Ectodermal cell (in vitro differentiated cells): Measurements from ENCODE around the gene RAB23.

ENCODE experiments used
- H3K27ac ChIP-seq: 2 replicates; pipeline ENCODE4 v1.7.0; 2013; ENCODE audit warnings: mild to moderate bottlenecking, low read depth, low read length; ENCODE audit not compliant: insufficient read depth, poor library complexity, severe bottlenecking
- H3K27me3 ChIP-seq: 2 replicates; pipeline ENCODE4 v1.7.0; 2013; ENCODE audit warnings: mild to moderate bottlenecking, low read length; ENCODE audit not compliant: insufficient read depth, control insufficient read depth, poor library complexity, severe bottlenecking
- H3K36me3 ChIP-seq: one replicate; pipeline ENCODE4 v1.7.0; 2013; ENCODE audit warnings: low read length; ENCODE audit not compliant: control insufficient read depth, insufficient read depth
- H3K4me1 ChIP-seq: one replicate; pipeline ENCODE4 v1.7.0; 2013; ENCODE audit warnings: low read length; ENCODE audit not compliant: control insufficient read depth, insufficient read depth
- H3K4me3 ChIP-seq: 2 replicates; pipeline ENCODE4 v1.7.0; 2013; ENCODE audit warnings: low read depth, low read length, control low read depth; ENCODE audit not compliant: insufficient read depth
- H3K9me3 ChIP-seq: 2 replicates; pipeline ENCODE4 v1.7.0; 2013; ENCODE audit warnings: mild to moderate bottlenecking, low read length, moderate library complexity; ENCODE audit not compliant: control insufficient read depth
- WGBS, 2 experiments: methylation state at CpG; one replicate each; pipeline ENCODE4 v1.1.7; 2013; ENCODE audit warnings: missing lambda C conversion rate in 2 of 2; 5-methylcytosine and 5-hydroxymethylcytosine counted together

RAB23 gene

DNA sequence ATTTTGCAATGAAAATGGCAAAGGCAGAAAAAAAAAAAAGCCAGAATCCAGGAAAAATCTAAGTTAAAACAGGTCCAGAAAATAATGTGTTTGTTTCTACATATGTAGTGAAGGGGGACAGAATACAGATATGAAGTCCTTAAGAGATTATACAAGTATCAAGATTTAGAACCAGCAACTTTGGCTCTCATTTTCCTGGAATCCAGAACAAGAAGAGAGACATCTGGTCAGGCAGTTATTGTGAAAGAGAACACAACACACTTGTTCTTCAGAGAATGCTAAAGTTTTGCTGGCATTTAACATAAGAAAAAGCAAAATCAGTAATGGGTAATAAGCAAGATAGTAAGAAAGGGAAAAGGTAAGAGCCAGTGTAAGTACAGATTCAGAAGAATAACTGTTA, 28.9 kb downstream of the RAB23 start:
- Histone ChIP-seq H3K4me1 (no peaks in the 10 kb centered on the region), H3K27ac (no peak overlapping the region), H3K36me3 (peaks cover 18% of the 10 kb centered on the region), H3K27me3 (no peaks in the 10 kb centered on the region), H3K9me3 (no peaks in the 10 kb centered on the region), H3K4me3 (no peak overlapping the region)

DNA sequence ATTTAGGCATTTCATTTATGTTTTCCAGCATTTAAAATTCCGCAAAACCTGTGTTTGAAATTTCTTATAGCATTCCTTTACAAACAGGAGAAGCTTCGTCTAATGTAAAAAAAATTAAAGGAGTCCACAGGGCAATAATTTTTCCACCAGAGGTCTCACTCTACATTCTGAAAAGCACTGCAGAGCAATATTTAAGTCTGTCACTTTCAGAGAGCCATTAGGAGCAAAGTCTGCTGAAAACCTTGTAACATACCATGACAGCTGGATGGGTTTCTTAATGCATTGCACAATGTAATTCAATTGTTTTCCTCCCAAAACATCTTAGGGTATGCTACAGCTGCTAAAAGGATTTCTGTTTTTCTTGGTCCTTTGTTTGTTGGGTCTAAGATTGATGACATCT, 32.0 kb downstream of the RAB23 start:
- Histone ChIP-seq H3K36me3 (peaks cover 18% of the 10 kb centered on the region), H3K4me1 (no peaks in the 10 kb centered on the region), H3K27me3 (no peaks in the 10 kb centered on the region), H3K9me3 (no peaks in the 10 kb centered on the region), H3K4me3 (no peak overlapping the region), H3K27ac (no peak overlapping the region)
- 78 to 98% methylated on average over 2 of the region's 2 CpGs for WGBS, 2 experiments

DNA sequence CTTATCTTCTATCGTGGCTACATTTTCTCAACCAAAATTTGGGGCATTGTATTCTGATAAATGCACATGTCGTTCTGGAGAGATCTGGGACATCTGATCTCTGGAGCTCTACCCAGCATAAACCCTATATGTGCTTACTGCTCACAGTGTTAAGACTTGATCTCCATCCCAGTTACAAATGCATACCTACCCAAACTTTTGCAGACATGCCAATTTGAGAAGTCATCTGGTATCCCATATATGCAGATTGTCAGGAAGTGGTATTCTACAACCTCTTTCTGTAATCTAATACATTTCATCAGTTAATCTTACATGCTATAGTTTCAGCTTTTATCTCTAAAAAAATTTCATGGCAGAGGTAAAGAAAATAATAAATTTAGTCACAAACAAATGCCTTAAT, 38.8 kb downstream of the RAB23 start:
- no peak overlapping the region for H3K4me3 ChIP-seq
- no peaks in the 10 kb centered on the region for H3K9me3 ChIP-seq
- no peaks in the 10 kb centered on the region for H3K27me3 ChIP-seq
- no peak overlapping the region for H3K27ac ChIP-seq
- H3K4me1 ChIP-seq: no peaks in the 10 kb centered on the region
- H3K36me3 ChIP-seq: no peaks in the 10 kb centered on the region
- WGBS, 2 experiments: 92 to 95% methylated on average over 2 of the region's 2 CpGs

DNA sequence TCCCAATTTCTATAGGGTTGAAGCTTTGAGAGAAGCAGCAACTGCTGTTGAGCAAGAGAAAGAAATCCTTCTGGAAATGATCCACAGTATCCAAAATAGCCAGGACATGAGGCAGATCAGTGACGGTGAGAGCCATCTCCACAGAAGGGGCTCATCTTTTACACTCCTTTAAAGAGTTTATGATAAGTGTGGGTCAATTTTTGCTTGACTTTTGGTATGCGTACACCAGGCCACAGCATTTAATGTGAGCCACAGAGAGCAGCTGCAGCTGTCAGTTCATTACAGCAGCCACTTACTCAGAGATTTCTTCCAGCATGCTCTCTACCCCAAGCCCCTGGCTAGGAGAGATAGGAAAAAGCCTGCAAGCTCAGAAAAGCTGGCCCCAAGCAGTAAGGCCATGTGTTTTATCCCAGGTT, 40.1 kb downstream of the RAB23 start:
- no peaks in the 10 kb centered on the region for H3K4me1 ChIP-seq
- no peaks in the 10 kb centered on the region for H3K9me3 ChIP-seq
- H3K27ac ChIP-seq: no peak overlapping the region
- no peak overlapping the region for H3K4me3 ChIP-seq
- H3K27me3 ChIP-seq: no peaks in the 10 kb centered on the region
- no peaks in the 10 kb centered on the region for H3K36me3 ChIP-seq
- 91 to 92% methylated on average over 2 of the region's 2 CpGs for WGBS, 2 experiments

DNA sequence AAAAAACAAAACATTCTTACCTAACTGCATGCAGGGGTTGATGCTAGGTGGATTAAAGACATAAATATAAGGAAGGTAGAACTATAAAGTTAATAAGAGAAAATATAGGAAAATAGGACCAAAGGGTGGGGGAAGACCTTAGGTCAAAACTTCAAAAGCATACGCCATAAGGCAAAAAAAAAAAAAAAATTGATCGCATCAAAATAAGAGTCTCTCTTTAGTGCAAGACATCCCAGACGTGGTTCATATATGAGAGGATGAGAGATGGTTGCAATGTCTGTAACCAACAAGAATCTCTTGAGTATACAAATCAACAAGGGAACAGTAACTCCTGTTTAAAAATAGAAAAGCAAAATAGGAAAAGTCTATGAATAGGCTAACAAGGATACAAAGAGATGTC, 41.5 kb downstream of the RAB23 start:
- WGBS, 2 experiments: 97 to 100% methylated on average over 3 of the region's 3 CpGs
- Histone ChIP-seq H3K27me3 (no peaks in the 10 kb centered on the region), H3K9me3 (no peaks in the 10 kb centered on the region), H3K4me1 (no peaks in the 10 kb centered on the region), H3K27ac (no peak overlapping the region), H3K4me3 (no peak overlapping the region), H3K36me3 (no peaks in the 10 kb centered on the region)

DNA sequence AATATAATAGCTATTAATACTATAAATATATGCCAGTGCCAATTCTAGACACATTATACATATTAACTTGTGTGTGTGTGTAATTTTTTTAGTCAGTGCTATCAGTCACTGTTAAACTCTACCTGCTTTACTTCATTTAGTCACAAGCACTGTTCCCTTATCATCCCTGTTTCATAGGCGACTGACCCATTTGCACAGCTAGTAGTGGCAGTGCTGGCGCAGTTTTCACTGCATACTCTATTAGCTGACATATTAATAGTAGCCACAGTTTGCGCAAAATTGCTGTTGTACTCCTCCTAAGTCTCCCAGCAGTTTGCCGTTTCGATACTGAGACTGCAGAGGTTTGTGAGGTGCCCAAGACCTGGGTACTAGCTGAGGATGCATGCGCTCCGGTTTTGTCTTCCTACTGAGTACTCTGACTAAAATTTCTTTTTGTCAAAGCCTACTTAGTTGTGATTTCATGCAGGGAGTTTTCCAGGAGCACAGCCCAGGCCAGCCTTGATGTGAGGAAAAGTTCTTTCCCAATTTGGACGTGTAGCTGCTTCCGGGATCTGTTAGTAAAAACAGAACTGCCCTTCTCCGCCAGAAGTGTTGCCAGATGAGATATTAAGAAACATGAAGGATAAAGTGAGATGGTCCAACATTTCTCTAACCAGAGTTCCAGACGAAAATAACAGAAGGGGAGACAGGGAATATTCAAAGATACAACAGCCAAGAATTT, 44.4 kb downstream of the RAB23 start:
- no peaks in the 10 kb centered on the region for H3K4me1 ChIP-seq
- H3K36me3 ChIP-seq: no peaks in the 10 kb centered on the region
- H3K4me3 ChIP-seq: no peak overlapping the region
- 94 to 96% methylated on average over 11 of the region's 11 CpGs for WGBS, 2 experiments
- peaks cover 15% of the 10 kb centered on the region for H3K27me3 ChIP-seq
- no peaks in the 10 kb centered on the region for H3K9me3 ChIP-seq
- no peak overlapping the region for H3K27ac ChIP-seq

DNA sequence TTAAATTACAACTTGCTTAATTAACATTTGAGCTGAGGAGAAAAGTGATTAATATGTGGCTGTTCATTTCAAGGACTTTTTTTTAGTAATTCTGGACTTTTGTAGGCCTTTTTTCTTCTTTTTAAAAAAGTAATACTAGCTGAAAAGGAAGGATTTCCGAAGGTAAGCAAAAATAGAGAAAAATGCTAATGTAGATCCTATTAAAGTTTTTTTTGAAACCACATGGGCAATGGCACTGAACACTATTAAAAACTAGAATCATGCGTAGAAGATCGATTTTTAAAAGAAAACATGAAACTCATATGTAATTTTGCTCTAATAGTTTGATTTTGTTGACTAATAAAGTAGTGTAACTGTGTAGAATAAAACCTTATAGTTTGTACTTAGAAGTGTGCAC, 47.6 kb downstream of the RAB23 start:
- no peaks in the 10 kb centered on the region for H3K36me3 ChIP-seq
- peaks cover 15% of the 10 kb centered on the region for H3K27me3 ChIP-seq
- 71 to 78% methylated on average over 3 of the region's 3 CpGs for WGBS, 2 experiments
- no peak overlapping the region for H3K4me3 ChIP-seq
- no peak overlapping the region for H3K27ac ChIP-seq
- H3K4me1 ChIP-seq: no peaks in the 10 kb centered on the region
- H3K9me3 ChIP-seq: no peaks in the 10 kb centered on the region

DNA sequence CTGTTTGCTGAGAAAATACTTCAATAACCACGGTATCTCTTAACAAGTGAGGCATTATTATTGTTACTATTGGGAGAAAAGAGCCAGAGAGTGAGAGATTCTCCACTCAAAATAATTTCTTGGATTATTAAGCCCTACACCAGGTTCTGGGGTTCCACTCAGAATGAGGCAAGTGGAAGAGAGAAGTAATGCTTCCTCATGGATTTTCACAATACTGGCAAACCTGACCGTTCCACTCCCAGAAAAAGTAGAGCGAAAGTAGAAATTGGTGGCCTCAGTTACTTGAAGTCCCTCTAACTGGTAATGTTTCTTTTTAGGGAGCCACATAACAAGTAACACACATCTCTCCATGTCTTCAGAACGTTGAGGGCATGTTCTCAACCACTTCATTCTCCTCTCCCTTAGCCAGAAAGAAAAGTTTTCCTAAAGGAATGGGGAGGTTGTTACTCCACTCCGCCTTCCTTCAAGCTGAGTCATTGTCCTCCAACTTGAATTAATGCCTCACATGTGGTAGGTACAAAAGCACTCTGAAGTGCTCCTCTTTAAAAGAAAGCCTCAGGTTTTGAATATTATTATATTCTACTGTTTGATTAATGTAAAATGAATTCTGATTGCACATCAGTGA, 48.1 kb downstream of the RAB23 start:
- H3K4me1 ChIP-seq: no peaks in the 10 kb centered on the region
- no peaks in the 10 kb centered on the region for H3K36me3 ChIP-seq
- peaks cover 15% of the 10 kb centered on the region for H3K27me3 ChIP-seq
- H3K9me3 ChIP-seq: no peaks in the 10 kb centered on the region
- H3K27ac ChIP-seq: peak overlapping the region; percentile 2
- WGBS, 2 experiments: 10 to 28% methylated on average over 4 of the region's 5 CpGs
- peak overlapping the region; percentile 64 for H3K4me3 ChIP-seq

DNA sequence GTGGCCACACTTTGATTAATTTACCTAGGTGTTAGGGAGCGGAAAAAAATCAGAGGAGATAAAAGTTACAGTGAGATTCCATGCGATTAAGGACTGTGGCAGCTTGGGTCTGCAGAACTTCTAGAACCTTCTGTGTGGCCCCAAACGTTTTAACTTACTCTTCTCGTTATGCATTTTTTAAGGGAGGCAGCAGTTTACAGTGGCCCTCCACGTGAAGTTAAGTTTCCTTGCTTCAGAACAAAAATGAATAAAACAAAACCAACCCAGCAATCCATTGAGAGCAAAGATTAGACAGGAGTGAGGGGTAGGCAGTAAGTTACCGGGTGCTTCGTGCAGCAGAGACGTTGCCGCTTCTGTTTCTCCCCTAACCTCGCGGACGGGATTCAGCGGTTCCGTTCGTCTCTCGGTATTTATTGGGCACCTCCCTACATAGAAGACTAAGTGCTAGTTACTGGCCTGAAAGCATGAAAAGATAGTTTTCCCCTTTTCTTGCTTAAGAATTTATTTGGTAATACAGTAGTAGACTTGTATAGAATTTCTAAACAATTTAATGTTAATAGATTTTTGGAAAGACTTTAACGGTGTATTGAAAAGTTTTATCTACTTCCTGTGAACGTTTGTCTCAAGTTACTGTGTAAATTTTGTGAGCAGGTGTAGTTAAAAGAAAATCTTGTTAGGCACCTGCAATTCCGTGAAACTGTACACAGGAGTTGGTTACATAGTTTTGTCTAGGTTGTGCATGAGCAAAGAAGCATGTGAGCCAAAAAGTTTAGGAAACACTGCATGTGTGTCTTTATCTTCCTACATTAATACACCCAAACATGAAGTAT, 48.8 kb downstream of the RAB23 start:
- Histone ChIP-seq H3K4me1 (no peaks in the 10 kb centered on the region), H3K9me3 (no peaks in the 10 kb centered on the region), H3K27ac (no peak overlapping the region), H3K36me3 (no peaks in the 10 kb centered on the region), H3K4me3 (peak overlapping the region; percentile 64), H3K27me3 (peaks cover 15% of the 10 kb centered on the region)
- WGBS, 2 experiments: 5 to 6% methylated on average over 19 of the region's 19 CpGs
